GM23338 (cell line): ENCODE data around the gene AGAP2. TPM values are rescaled to one million over a fixed set of nuclear protein-coding genes. Genes with fewer than 3 reads are reported as not detected.

ENCODE experiments used
- ATAC-seq: fragments of 200-7000 bp; cut with Tn5 transposase; 3 replicates; pipeline ENCODE4 v1.9.1; 2020
- DNase-seq: peaks from one replicate; pipeline ENCODE4 v3.0.0-alpha.2; 2015; ENCODE audit warnings: low spot score
- H2AFZ ChIP-seq: fragments of 200-600 bp; sonication (generic); 2 replicates; pipeline ENCODE4 v1.8.0; 2016; ENCODE audit warnings: antibody characterized with exemption, mild to moderate bottlenecking, moderate library complexity
- H3F3A ChIP-seq: fragments of 200-600 bp; sonication (generic); replicated peaks from 2 replicates; pipeline ENCODE4 v1.8.0; 2017; ENCODE audit warnings: antibody characterized with exemption, mixed run types, low read depth
- H3K27ac ChIP-seq: fragments of 200-600 bp; sonication (generic); 2 replicates; pipeline ENCODE4 v1.6.1; 2016; ENCODE audit warnings: low read depth
- H3K27me3 ChIP-seq: fragments of 200-600 bp; sonication (generic); 2 replicates; pipeline ENCODE4 v1.8.0; 2016; ENCODE audit warnings: mild to moderate bottlenecking, mixed run types, moderate library complexity; ENCODE audit not compliant: insufficient read depth
- H3K36me3 ChIP-seq: fragments of 200-600 bp; sonication (generic); 2 replicates; pipeline ENCODE4 v1.8.0; 2016; ENCODE audit warnings: mild to moderate bottlenecking; ENCODE audit not compliant: insufficient read depth
- H3K4me1 ChIP-seq: fragments of 200-600 bp; sonication (generic); 2 replicates; pipeline ENCODE4 v1.8.0; 2016; ENCODE audit warnings: mild to moderate bottlenecking, moderate library complexity; ENCODE audit not compliant: insufficient read depth
- H3K4me2 ChIP-seq: fragments of 200-600 bp; sonication (generic); 2 replicates; pipeline ENCODE4 v1.7.1; 2017; ENCODE audit warnings: mixed run types
- H3K4me3 ChIP-seq: fragments of 200-600 bp; sonication (generic); 2 replicates; pipeline ENCODE4 v1.6.1; 2016; ENCODE audit warnings: mixed run types
- H3K79me2 ChIP-seq: fragments of 200-600 bp; sonication (generic); replicated peaks from 2 replicates; pipeline ENCODE4 v1.8.0; 2017; ENCODE audit warnings: mild to moderate bottlenecking; ENCODE audit not compliant: insufficient read depth
- H3K9me2 ChIP-seq: fragments of 200-600 bp; sonication (generic); 2 replicates; pipeline ENCODE4 v1.8.0; 2017; ENCODE audit not compliant: insufficient read depth
- H4K20me1 ChIP-seq: fragments of 200-600 bp; sonication (generic); replicated peaks from 2 replicates; pipeline ENCODE4 v1.8.0; 2017; ENCODE audit warnings: mild to moderate bottlenecking; ENCODE audit not compliant: insufficient read depth
- H3K27ac Mint-ChIP-seq: 2 replicates; pipeline ENCODE4 v1.8.0; 2020; ENCODE audit warnings: inconsistent platforms, mild to moderate bottlenecking, moderate library complexity, mixed read lengths
- H3K27me3 Mint-ChIP-seq: 3 replicates; pipeline ENCODE4 v1.8.0; 2022; ENCODE audit warnings: low read depth, mild to moderate bottlenecking, moderate library complexity, mixed read lengths, inconsistent platforms; ENCODE audit not compliant: insufficient read depth, poor library complexity
- H3K36me3 Mint-ChIP-seq: 3 replicates; pipeline ENCODE4 v1.8.0; 2021; ENCODE audit warnings: low read depth, mild to moderate bottlenecking, inconsistent platforms, moderate library complexity, mixed read lengths
- H3K4me1 Mint-ChIP-seq: 3 replicates; pipeline ENCODE4 v1.8.0; 2020; ENCODE audit warnings: mild to moderate bottlenecking, inconsistent platforms, mixed read lengths
- H3K4me3 Mint-ChIP-seq: 3 replicates; pipeline ENCODE4 v1.8.0; 2021; ENCODE audit warnings: moderate library complexity, mild to moderate bottlenecking, inconsistent platforms, mixed read lengths
- H3K9me3 Mint-ChIP-seq: 3 replicates; pipeline ENCODE4 v1.8.0; 2020; ENCODE audit warnings: moderate library complexity, mild to moderate bottlenecking, inconsistent platforms, mixed read lengths
- ETS1 ChIP-seq: IDR thresholded peaks from 2 replicates; pipeline ENCODE4 v1.6.1; 2016; ENCODE audit warnings: antibody characterized with exemption
- EZH2 ChIP-seq: fragments of 200-600 bp; sonication (generic); IDR thresholded peaks from one replicate; pipeline ENCODE4 v1.8.0; 2017; ENCODE audit warnings: antibody characterized with exemption, mild to moderate bottlenecking, low read depth; ENCODE audit not compliant: unreplicated experiment
- EZH2phosphoT487 ChIP-seq: fragments of 200-600 bp; sonication (generic); IDR thresholded peaks from one replicate; pipeline ENCODE4 v1.8.1; 2018; ENCODE audit warnings: antibody characterized with exemption; ENCODE audit not compliant: unreplicated experiment
- NANOG ChIP-seq: IDR thresholded peaks from 2 replicates; pipeline ENCODE4 v1.6.1; 2016; ENCODE audit warnings: antibody characterized with exemption, borderline replicate concordance
- POLR2AphosphoS5 ChIP-seq: IDR thresholded peaks from 2 replicates; pipeline ENCODE4 v1.6.1; 2016; ENCODE audit warnings: antibody characterized with exemption, low read depth
- REST ChIP-seq: IDR thresholded peaks from one replicate; pipeline ENCODE4 v1.6.1; 2018; ENCODE audit warnings: antibody characterized with exemption; ENCODE audit not compliant: unreplicated experiment
- polyA plus RNA-seq: library from polyadenylated mRNA; unstranded; fragments of >200 nt; fragmentation: Nextera tagmentation; extraction: Ambion mirVana; gene quantifications from 2 replicates; pipeline ENCODE4 v1.2.1, GENCODE V29; 2016
- total RNA-seq: library from RNA; depleted of rRNA; stranded (reverse); fragments of >200 nt; shearing (Covaris generic); gene quantifications from 2 replicates; pipeline ENCODE4 v1.2.3, GENCODE V29; 2014

The AGAP2 gene
- total and polyA plus RNA-seq, 2 experiments from 2014 or later: 0.36 to 1.3 TPM

GRCh38 chr12:57765003-57765697, 26.6 kb upstream of the AGAP2 start (continued):
- no peak for TF ChIP-seq REST
- no peak for TF ChIP-seq NANOG

- peaks cover 53% of the 10 kb centered on the region for H3K27me3 Mint-ChIP-seq
- H3K9me3 Mint-ChIP-seq: no peaks in the 10 kb centered on the region
- H3K4me3 Mint-ChIP-seq: peak overlapping the region; percentile 68
- DNase-seq (peak; percentile 60), ATAC-seq (peak; percentile 9)
- H3K4me1 ChIP-seq: peaks cover 21% of the 10 kb centered on the region; the same call in 1 of the 2 replicates
- peak overlapping the region; percentile 83 for H3K4me3 ChIP-seq
- H3K4me2 ChIP-seq: peak overlapping the region; percentile 97
- H3K36me3 ChIP-seq: no peaks in the 10 kb centered on the region; the same call in 1 of the 2 replicates
- H3K36me3 Mint-ChIP-seq: peaks cover 18% of the 10 kb centered on the region
- TF ChIP-seq EZH2phosphoT487: no peak
- peak; percentile 63 for TF ChIP-seq POLR2AphosphoS5
- H3K27me3 ChIP-seq: peaks cover 81% of the 10 kb centered on the region
- H2AFZ ChIP-seq: peak overlapping the region; percentile 95
- peaks cover 11% of the 10 kb centered on the region for H3F3A ChIP-seq
- peaks cover 36% of the 10 kb centered on the region for H3K4me1 Mint-ChIP-seq
- 0 out of 2 replicates have a peak, but pooled peaks cover under 1% of the 10 kb centered on the region for H4K20me1 ChIP-seq
- no peaks in the 10 kb centered on the region for H3K79me2 ChIP-seq
- no peak overlapping the region for H3K27ac ChIP-seq
- no peak overlapping the region for H3K27ac Mint-ChIP-seq
- H3K9me2 ChIP-seq: no peaks in the 10 kb centered on the region
These were observed 26.1 kb upstream of the AGAP2 start for GRCh38 chr12:57764662-57765002.

- no peak overlapping the region for H3K27ac ChIP-seq
- peaks cover 11% of the 10 kb centered on the region for H3F3A ChIP-seq
- no peak for ATAC-seq
- H3K27me3 ChIP-seq: peaks cover 83% of the 10 kb centered on the region
- Mint-ChIP-seq H3K9me3 (no peaks in the 10 kb centered on the region), H3K27ac (no peak overlapping the region; the same call in 1 of the 2 replicates), H3K36me3 (peaks cover 12% of the 10 kb centered on the region), H3K4me1 (peaks cover 36% of the 10 kb centered on the region), H3K4me3 (peak overlapping the region; percentile 68), H3K27me3 (peaks cover 57% of the 10 kb centered on the region)
- peak overlapping the region; percentile 97 for H3K4me2 ChIP-seq
- H3K36me3 ChIP-seq: no peaks in the 10 kb centered on the region; the same call in 1 of the 2 replicates
- DNase-seq: no peak
- TF ChIP-seq ETS1: no peak
- TF ChIP-seq EZH2: peak; percentile 19
- H3K4me1 ChIP-seq: peaks cover 21% of the 10 kb centered on the region; the same call in 1 of the 2 replicates
- H3K4me3 ChIP-seq: peak overlapping the region; percentile 83
- H2AFZ ChIP-seq: peak overlapping the region; percentile 95
- H3K79me2 ChIP-seq: no peaks in the 10 kb centered on the region
- no peaks in the 10 kb centered on the region for H4K20me1 ChIP-seq
- no peaks in the 10 kb centered on the region for H3K9me2 ChIP-seq
These were observed 25.5 kb upstream of the AGAP2 start for GRCh38 chr12:57763881-57764661.
